K562 (cell line): ENCODE measurements around the gene EVI5L. TPM values are rescaled to one million over a fixed set of nuclear protein-coding genes. Genes with fewer than 3 reads are reported as not detected.

Experiments
- ATF7 ChIP-seq: fragments of 450-650 bp; IDR thresholded peaks from 2 replicates; pipeline ENCODE4 v1.7.1; 2014; ENCODE audit warnings: mild to moderate bottlenecking, moderate library complexity
- CSDE1 ChIP-seq, 2 experiments: fragments of 450-650 bp; IDR thresholded peaks; 2 replicates each; pipeline ENCODE4 v1.6.1; 2016; ENCODE audit warnings: mild to moderate bottlenecking in 1 of 2
- CTCF ChIP-seq, 3 experiments: IDR thresholded peaks in 2 of 3; conservative IDR thresholded peaks in 1 of 3; 2 replicates each; pipeline ENCODE4 v1.5.1; 2011 to 2012; ENCODE audit warnings: low read length in 3 of 3, mild to moderate bottlenecking in 3 of 3, control low read depth in 2 of 3, improper control_type of control experiment in 1 of 3, inconsistent platforms in 1 of 3, low read depth in 1 of 3, mixed read lengths in 1 of 3, moderate library complexity in 1 of 3; ENCODE audit not compliant: insufficient read depth in 2 of 3
- KAT7 ChIP-seq: sonication (generic); formaldehyde crosslinking; IDR thresholded peaks from 2 replicates; pipeline ENCODE4 v1.8.0; 2022; ENCODE audit warnings: missing genetic modification reagents, mild to moderate bottlenecking, borderline replicate concordance
- MAZ ChIP-seq, 2 experiments: fragments of 450-650 bp in 1 of 2; sonication (generic) in 1 of 2; formaldehyde crosslinking; IDR thresholded peaks in 1 of 2; conservative IDR thresholded peaks in 1 of 2; 2 replicates each; pipeline versions ENCODE4 v1.4.0 to v1.5.0; 2020; ENCODE audit warnings: mild to moderate bottlenecking in 1 of 2, missing genetic modification reagents in 1 of 2
- NR2C2 ChIP-seq, 2 experiments: fragments of 200-800 bp in 1 of 2; sonication (Bioruptor generic) in 1 of 2; sonication (generic) in 1 of 2; formaldehyde crosslinking in 1 of 2; IDR thresholded peaks; 2 replicates each; pipeline versions ENCODE4 v1.6.1 to v1.8.0; 2016 to 2022; ENCODE audit warnings: mild to moderate bottlenecking in 1 of 2, missing compliant biosample characterization in 1 of 2, missing genetic modification characterization in 1 of 2, missing genetic modification reagents in 1 of 2
- POLR2A ChIP-seq: fragments of 450-650 bp; conservative IDR thresholded peaks from 2 replicates; pipeline ENCODE4 v1.6.1; 2016
- POLR2G ChIP-seq: fragments of 200-400 bp; formaldehyde crosslinking; IDR thresholded peaks from 2 replicates; pipeline ENCODE4 v1.6.1; 2017; ENCODE audit warnings: low read depth, mild to moderate bottlenecking, antibody characterized with exemption, low read length, moderate library complexity
- RCOR1 ChIP-seq, 2 experiments: IDR thresholded peaks; 2 replicates each; pipeline ENCODE4 v1.6.1; 2012; ENCODE audit warnings: low read depth in 2 of 2, low read length in 2 of 2, borderline replicate concordance in 1 of 2, improper control_type of control experiment in 1 of 2
- SLC30A9 ChIP-seq: fragments of 250-450 bp; sonication (Bioruptor Pico); IDR thresholded peaks from 2 replicates; pipeline ENCODE4 v1.8.0; 2022; ENCODE audit warnings: mild to moderate bottlenecking, moderate library complexity
- TCF3 ChIP-seq: sonication (generic); formaldehyde crosslinking; IDR thresholded peaks from 2 replicates; pipeline ENCODE4 v1.4.0; 2020; ENCODE audit warnings: mild to moderate bottlenecking, missing genetic modification reagents
- TSHZ1 ChIP-seq: fragments of 250-450 bp; sonication (Bioruptor Pico); IDR thresholded peaks from 2 replicates; pipeline ENCODE4 v1.4.0; 2020; ENCODE audit warnings: mild to moderate bottlenecking, moderate library complexity
- ZEB2 ChIP-seq: fragments of 450-650 bp; IDR thresholded peaks from 2 replicates; pipeline ENCODE4 v1.6.1; 2016
- ZFP1 ChIP-seq: fragments of 450-650 bp; formaldehyde crosslinking; IDR thresholded peaks from 2 replicates; pipeline ENCODE4 v1.4.0; 2020; ENCODE audit warnings: mild to moderate bottlenecking, mixed read lengths
- ZFX ChIP-seq: sonication (generic); formaldehyde crosslinking; IDR thresholded peaks from 2 replicates; pipeline ENCODE4 v1.8.0; 2022; ENCODE audit warnings: mild to moderate bottlenecking, missing genetic modification reagents, moderate library complexity
- ZNF76 ChIP-seq: fragments of 250-450 bp; sonication (Bioruptor Pico); IDR thresholded peaks from 2 replicates; pipeline ENCODE4 v1.4.0; 2020; ENCODE audit warnings: mild to moderate bottlenecking, moderate library complexity, borderline replicate concordance
- polyA plus RNA-seq, 8 experiments: library from polyadenylated mRNA; depleted of rRNA in 4 of 8; stranded (reverse) in 5 of 8; unstranded in 3 of 8; fragments of >200 nt; fragmentation: Nextera tagmentation in 2 of 8; fragmentation: Illumina TruSeq in 1 of 8; extraction: Ambion mirVana in 2 of 8; extraction: Trizol in 1 of 8; gene quantifications; 2 replicates each; pipeline versions ENCODE4 v1.2.1 to v1.2.3, GENCODE V29; 2011 to 2014; ENCODE audit warnings: inconsistent platforms in 1 of 8, missing spikeins in 1 of 8
- total RNA-seq, 7 experiments: library from RNA; depleted of rRNA in 6 of 7; stranded (reverse); fragments of >200 nt in 6 of 7; fragmentation: Illumina TruSeq in 2 of 7; extraction: Trizol in 2 of 7; gene quantifications; 2 replicates each; pipeline versions ENCODE4 v1.2.1 to v1.2.3, GENCODE V29; 2011 to 2021; ENCODE audit warnings: low replicate concordance in 1 of 7
- TF ChIP-seq, protein P1 (sequence below): sonication (generic); formaldehyde crosslinking; IDR thresholded peaks from 2 replicates; pipeline ENCODE4 v1.8.1; 2023; ENCODE audit warnings: mild to moderate bottlenecking, missing genetic modification reagents, moderate library complexity

The EVI5L gene
- total and polyA plus RNA-seq, 9 of the 15 experiments (the other 6 are each of a cell fraction or from before 2014, with no cell fraction given): 0.69 to 1.8 (median 1.2) TPM; not detected in 2

DNA sequence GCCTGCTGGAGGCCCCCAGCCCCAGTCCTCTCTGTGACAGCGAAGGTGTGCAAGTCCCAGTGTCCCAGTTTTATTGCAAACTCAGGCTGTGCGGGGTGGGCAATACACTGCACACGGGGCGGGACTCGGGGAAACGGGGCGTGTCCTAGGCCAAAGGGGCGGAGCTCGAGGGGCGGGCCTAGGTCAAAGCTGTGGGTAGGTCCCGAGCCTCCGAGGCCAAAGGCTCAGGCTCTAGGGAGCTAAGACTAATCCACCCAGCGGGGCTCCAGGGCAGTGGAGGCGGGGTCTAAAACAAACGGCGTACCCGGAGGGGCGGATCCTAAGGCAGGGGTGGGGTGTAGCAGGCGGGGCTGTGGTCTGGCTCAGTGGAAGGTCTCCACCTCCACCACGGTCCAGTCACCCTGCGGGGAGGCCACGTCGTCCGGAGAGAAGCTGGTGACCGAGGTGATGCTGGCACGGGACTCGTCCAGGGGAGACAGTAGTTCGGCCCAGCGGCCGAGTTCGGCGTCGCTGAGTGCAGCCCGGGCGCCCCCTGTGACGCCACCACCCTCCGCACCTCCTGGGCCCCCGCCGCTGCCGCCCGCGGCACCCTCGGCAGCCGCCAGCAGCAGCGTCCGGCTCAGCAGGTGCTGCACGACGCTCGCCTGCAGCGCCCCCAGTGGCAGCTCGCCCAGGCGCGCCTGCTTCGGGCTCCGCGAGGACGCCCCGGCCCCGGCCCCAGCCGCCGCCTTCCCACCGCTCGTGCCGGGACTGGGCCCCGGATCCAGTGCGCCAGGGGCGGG lies 38.8 kb downstream of the EVI5L start (continued):
- TF ChIP-seq NR2C2 (CRISPR knock-in tag; IDR thresholded peaks at IDR 0.05) (no peak), NR2C2 (tag; IDR thresholded peaks at IDR 0.05) (0 out of 2 replicates have a peak, but pooled peaks have one; percentile 13), TCF3 (CRISPR knock-in tag) (0 out of 2 replicates have a peak, but pooled peaks have one; percentile 15), ATF7 (peak; percentile 63; the same call in 1 of the 2 replicates), CTCF (IDR thresholded peaks at IDR 0.05 in 2 of 3, conservative IDR thresholded peaks at IDR 0.05 in 1 of 3; ENCODE audit: insufficient read depth in 2 of 3, low read depth in 1 of 3, low read length in 3 of 3) (peak; percentile 56 to 94 (median 76)), ZFP1 (CRISPR knock-in tag) (no peak), MAZ (CRISPR knock-in tag; conservative IDR thresholded peaks at IDR 0.05 in 1 of 2, IDR thresholded peaks at IDR 0.05 in 1 of 2) (peak; percentile 21 to 67; a peak in 3 of 4 replicates), CSDE1 (IDR thresholded peaks at IDR 0.05) (no peak), SLC30A9 (CRISPR knock-in tag) (no peak), ZNF76 (no peak), KAT7 (no peak), POLR2A (no peak; the same call in 1 of the 2 replicates), POLR2G (peak; percentile 67), RCOR1 (IDR thresholded peaks at IDR 0.05; ENCODE audit: borderline replicate concordance in 1 of 2, low read depth in 2 of 2, low read length in 2 of 2) (0 out of 4 replicates have a peak, but pooled peaks of 1 of the 2 experiments have one; percentile 19), ZFX (peak; percentile 72), ZEB2 (peak; percentile 59; the same call in 1 of the 2 replicates), TSHZ1 (CRISPR knock-in tag) (no peak)
- TF ChIP-seq, protein P1, sequence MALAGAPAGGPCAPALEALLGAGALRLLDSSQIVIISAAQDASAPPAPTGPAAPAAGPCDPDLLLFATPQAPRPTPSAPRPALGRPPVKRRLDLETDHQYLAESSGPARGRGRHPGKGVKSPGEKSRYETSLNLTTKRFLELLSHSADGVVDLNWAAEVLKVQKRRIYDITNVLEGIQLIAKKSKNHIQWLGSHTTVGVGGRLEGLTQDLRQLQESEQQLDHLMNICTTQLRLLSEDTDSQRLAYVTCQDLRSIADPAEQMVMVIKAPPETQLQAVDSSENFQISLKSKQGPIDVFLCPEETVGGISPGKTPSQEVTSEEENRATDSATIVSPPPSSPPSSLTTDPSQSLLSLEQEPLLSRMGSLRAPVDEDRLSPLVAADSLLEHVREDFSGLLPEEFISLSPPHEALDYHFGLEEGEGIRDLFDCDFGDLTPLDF (CRISPR knock-in tag): peak; percentile 55; the same call in 1 of the 2 replicates
